ENCODE measurements around the gene ZFR. TPM values are rescaled to one million over a fixed set of nuclear protein-coding genes. Genes with fewer than 3 reads are reported as not detected.
"Not testable (repeated sequence)": the region's sequence is repeated elsewhere in the genome, so short reads cannot be mapped to it uniquely, and the experiment has no call there.

The ZFR gene
- total RNA-seq, 2 donors from 2014 or later, result 63.7 to 70.4 TPM

DNA sequence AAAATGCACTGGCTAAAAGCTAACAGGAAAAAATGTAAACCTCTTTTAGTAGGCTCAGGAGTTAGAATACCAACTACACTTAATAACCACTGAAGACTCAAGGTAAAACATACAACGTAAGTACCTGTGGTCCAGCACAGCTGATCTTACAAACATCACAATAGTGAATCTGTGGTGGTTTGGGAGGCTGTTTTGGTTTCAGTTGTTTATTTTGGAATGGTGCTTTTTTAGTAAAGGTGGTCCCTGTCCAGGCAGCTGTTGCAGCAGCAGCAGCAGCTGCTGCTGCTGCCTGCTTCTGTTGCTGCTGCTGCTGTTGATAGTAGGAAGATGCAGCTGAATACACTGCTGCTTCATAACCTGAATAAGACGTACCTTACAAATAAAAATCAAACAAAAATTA lies 37.9 kb downstream of the ZFR start:
- H3K9me3 Mint-ChIP-seq, result no peaks in the 10 kb centered on the region
- peaks cover 100% of the 10 kb centered on the region for H3K36me3 Mint-ChIP-seq (ENCODE audit: low read depth)
- no peaks in the 10 kb centered on the region for H3K4me1 Mint-ChIP-seq
- no peak overlapping the region for H3K4me3 Mint-ChIP-seq
- no peak overlapping the region for H3K27ac Mint-ChIP-seq
- no peak for ATAC-seq (replicated peaks)
- no peaks in the 10 kb centered on the region for H3K27me3 Mint-ChIP-seq

DNA sequence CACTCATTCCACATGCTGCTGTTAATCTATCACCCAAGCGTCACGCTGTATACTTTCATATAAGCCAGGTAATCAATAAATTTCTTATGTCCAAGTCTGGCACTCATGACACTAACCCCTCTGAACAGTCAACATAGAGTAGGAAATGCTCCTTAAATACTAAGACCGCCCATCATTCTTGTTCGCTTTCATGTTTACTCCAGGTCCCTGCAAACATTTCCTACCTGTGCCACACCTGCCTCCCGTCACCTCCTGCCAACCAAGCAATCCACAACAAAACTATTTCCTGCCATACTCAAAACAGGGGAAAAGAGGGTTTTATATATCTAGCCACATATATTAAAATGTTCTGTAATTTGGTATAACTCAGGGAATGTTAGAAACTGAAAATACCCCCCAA lies 39.0 kb downstream of the ZFR start:
- Mint-ChIP-seq H3K4me3 (no peak overlapping the region), H3K27ac (peak overlapping the region; percentile 7)

DNA sequence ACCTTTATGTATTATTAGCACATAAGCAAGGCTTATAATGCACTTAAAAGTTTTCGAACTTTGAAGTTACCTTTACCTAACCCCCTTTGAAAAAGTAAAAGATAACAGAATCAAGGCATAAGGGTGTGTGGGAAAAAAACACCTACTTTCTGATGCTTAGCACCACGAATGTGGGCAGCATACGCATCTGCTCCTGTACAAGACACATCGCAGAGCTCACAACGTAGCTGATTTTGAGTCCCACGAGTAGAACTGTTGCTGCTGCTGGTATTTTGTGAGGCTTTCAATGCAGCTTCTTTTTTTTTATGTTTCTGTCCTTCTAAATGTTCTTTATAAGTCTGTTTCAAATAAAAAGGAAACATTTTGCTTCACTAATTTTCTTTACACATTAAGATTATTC lies 40.8 kb downstream of the ZFR start:
- no peaks in the 10 kb centered on the region for H3K9me3 Mint-ChIP-seq
- H3K4me1 Mint-ChIP-seq, result no peaks in the 10 kb centered on the region
- no peak overlapping the region for H3K27ac Mint-ChIP-seq
- H3K4me3 Mint-ChIP-seq, result no peak overlapping the region
- H3K36me3 Mint-ChIP-seq (ENCODE audit: low read depth), result peaks cover 100% of the 10 kb centered on the region
- ATAC-seq (replicated peaks), result no peak
- no peaks in the 10 kb centered on the region for H3K27me3 Mint-ChIP-seq

More for the DNA sequence above, 39.0 kb downstream of the ZFR start:
- Mint-ChIP-seq H3K36me3 (ENCODE audit: low read depth) (peaks cover 100% of the 10 kb centered on the region), H3K4me1 (no peaks in the 10 kb centered on the region), H3K27me3 (no peaks in the 10 kb centered on the region), H3K9me3 (no peaks in the 10 kb centered on the region)
- ATAC-seq (replicated peaks), result no peak

DNA sequence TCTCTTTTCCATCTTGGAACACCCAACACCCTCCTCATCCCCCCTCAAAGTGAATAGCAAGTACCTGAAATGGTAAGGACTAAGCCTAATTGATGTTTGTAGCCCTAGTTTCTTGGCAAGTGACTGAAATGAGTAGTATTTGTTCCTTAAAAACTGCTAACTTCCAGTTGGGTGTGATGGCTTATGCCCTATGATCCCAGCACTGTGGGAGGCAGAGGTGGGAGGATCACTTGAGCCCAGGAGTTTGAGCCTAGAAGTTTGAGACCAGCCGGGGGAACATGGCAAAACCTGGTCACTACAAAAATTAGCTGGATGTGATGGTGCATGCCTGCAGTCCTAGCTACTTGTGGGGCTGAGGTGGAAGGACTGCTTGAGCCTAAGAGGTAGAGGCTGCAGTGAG lies 44.1 kb downstream of the ZFR start:
- Mint-ChIP-seq H3K27ac (peak overlapping the region; percentile 48), H3K9me3 (no peaks in the 10 kb centered on the region), H3K4me3 (no peak overlapping the region), H3K36me3 (ENCODE audit: low read depth) (peaks cover 100% of the 10 kb centered on the region), H3K27me3 (no peaks in the 10 kb centered on the region), H3K4me1 (no peaks in the 10 kb centered on the region)
- ATAC-seq (replicated peaks), result no peak

DNA sequence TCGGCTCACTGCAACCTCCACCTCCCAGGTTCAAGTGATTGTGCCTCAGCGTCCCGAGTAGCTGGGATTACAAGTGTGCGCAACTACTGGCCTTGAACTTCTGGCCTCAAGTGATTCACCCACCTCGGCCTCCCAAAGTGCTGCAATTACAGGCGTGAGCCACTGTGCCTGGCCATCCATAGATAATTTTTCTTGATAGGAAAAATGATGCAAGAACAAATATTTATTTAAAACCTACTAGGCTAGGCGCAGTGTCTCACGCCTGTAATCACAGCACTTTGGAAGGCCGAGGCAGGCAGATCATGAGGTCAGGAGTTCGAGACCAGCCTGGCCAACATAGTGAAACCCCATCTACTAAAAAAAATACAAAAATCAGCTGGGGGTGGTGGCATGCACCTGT lies 45.8 kb downstream of the ZFR start:
- H3K27me3 Mint-ChIP-seq; ATAC-seq (replicated peaks); H3K4me1 Mint-ChIP-seq; H3K4me3 Mint-ChIP-seq; H3K27ac Mint-ChIP-seq; H3K9me3 Mint-ChIP-seq: not testable (repeated sequence)
- peaks cover 100% of the 10 kb centered on the region for H3K36me3 Mint-ChIP-seq (ENCODE audit: low read depth)

DNA sequence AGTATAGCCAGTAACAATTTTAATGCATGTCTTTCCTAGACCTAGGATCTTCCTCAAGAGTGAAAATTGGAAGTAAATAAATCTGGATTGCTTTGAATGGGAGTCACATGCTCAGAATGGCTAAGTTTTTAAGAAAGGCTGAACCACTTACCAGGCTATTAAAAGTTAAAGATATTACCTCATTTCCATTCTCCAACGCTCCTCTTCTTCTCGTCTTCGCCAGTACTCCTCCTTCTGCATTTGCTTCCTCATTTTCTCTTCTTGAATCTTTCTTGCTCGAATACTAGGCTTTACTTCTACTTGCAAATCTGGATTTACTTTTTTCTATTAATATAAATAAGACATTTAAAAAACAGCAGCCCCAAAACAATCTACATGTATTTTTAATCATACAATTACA lies 49.6 kb downstream of the ZFR start:
- Mint-ChIP-seq H3K4me3 (no peak overlapping the region), H3K4me1 (no peaks in the 10 kb centered on the region), H3K27ac (no peak overlapping the region), H3K27me3 (no peaks in the 10 kb centered on the region), H3K9me3 (no peaks in the 10 kb centered on the region), H3K36me3 (ENCODE audit: low read depth) (peaks cover 96% of the 10 kb centered on the region)
- ATAC-seq (replicated peaks), result no peak

DNA sequence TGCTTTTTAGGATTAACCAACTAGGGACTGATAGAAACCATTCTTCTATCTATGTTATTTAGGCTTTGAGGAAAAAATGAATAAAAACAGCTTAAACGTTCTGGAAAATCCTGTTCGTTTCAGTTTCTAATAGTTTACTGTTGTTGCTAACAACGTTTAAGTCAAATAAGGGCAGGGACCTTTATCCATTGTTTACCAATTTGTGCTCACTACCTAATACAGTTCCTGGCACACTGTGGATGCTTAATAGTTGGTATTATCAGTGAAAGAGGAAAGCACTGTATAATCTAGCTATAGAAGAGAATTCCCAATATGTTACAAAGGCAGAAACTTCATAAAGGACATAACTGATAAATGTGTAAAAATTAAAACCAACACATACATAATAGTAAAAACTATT lies 52.5 kb downstream of the ZFR start:
- Mint-ChIP-seq H3K4me3 (no peak overlapping the region), H3K36me3 (ENCODE audit: low read depth) (peaks cover 96% of the 10 kb centered on the region), H3K4me1 (peaks cover 14% of the 10 kb centered on the region), H3K27ac (no peak overlapping the region), H3K9me3 (no peaks in the 10 kb centered on the region), H3K27me3 (no peaks in the 10 kb centered on the region)
- ATAC-seq (replicated peaks), result no peak

DNA sequence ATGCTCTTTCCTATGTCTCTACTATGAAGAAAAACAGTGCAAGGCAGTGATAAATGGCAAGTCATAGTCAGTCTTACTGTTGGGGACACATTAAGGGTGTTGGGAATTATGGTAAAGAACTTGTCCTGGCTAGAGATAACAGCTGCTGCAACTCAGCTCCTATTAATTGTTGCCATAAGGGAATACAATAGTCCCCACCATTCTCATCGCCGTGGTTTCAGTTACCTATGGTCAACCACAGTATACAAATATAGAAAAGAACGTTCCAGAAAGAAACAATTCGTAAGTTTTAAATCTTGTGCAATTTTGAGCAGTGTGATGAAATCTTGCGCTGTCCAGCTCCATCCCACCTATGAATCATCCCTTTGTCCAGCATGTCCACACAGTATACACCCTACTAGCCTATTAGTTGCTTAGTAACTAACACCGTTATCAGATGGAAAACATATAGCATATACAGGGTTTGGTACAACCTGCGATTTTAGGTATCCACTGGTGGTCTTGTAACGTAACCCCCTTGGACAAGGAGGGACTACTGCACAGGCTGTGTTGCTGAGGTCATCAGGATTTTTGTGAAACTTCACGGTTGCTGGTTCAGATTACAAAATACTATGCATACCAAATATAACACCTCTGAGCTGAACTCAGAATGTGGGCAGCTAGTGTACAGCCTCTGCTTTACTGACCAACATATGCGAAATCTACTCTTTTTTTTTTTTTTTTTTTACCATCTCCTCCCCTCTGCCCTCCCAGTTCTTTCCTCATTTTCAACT lies 53.5 kb downstream of the ZFR start:
- Mint-ChIP-seq H3K9me3 (no peaks in the 10 kb centered on the region), H3K27ac (peak overlapping the region; percentile 65), H3K36me3 (ENCODE audit: low read depth) (peaks cover 96% of the 10 kb centered on the region), H3K4me1 (peaks cover 14% of the 10 kb centered on the region), H3K27me3 (no peaks in the 10 kb centered on the region), H3K4me3 (no peak overlapping the region)
- no peak for ATAC-seq (replicated peaks)

DNA sequence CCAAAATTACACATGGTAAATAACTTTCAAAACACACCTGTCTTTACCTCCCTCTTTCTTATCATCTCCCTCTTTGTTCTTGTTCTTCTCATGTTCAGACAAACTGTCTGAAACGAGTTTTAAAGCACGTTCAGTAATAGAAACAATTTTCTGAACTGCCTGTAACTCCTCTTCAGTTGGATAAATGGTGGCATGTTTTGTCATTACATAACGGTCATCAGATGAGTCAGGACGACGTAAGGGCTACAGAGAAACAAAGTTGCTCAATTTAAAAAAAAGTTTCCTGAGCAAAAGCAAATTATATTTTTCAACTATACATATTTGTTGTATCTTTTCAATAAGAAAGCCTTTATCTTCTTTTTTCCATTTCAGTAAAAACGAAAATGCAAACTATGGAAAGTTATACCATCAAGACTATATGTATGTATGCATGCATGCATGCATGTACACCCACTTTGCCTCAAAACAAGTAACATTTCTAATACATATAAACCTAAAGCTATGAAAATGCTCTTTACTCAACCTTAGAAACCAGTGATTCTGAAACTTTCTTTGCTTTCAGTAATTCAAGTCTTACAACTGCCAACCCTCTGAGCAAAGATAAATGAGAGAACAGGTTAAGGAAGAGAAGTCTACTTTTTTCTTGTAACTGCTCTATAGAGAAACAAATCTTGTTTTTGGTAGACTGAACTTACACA lies 56.0 kb downstream of the ZFR start:
- Mint-ChIP-seq H3K36me3 (ENCODE audit: low read depth) (peaks cover 96% of the 10 kb centered on the region), H3K27ac (peak overlapping the region; percentile 77), H3K4me3 (peak overlapping the region; percentile 44), H3K27me3 (no peaks in the 10 kb centered on the region), H3K9me3 (no peaks in the 10 kb centered on the region), H3K4me1 (peaks cover 14% of the 10 kb centered on the region)
- peak; percentile 87 for ATAC-seq (replicated peaks)

DNA sequence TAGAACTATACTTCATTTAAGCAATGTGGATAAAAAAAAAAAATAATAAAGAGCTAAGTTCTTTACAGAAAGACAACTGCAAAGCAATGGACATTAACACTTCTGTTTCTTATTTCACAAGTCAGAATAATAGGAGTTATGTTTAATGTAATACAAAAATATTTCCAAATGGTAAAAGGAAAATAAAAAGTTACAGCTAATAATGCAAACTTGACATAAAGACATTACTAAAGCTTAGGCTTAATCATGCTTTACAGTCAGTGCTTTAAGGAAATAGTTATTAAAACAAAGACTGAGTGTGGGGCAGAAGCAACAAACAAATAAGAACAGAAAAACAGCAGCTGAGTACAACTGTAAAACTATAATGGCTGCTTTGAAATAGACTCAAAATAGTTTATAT lies 56.7 kb downstream of the ZFR start:
- no peaks in the 10 kb centered on the region for H3K9me3 Mint-ChIP-seq
- H3K27ac Mint-ChIP-seq, result peak overlapping the region; percentile 77
- peaks cover 99% of the 10 kb centered on the region for H3K36me3 Mint-ChIP-seq (ENCODE audit: low read depth)
- peak overlapping the region; percentile 44 for H3K4me3 Mint-ChIP-seq
- ATAC-seq (replicated peaks), result no peak
- peaks cover 14% of the 10 kb centered on the region for H3K4me1 Mint-ChIP-seq
- H3K27me3 Mint-ChIP-seq, result no peaks in the 10 kb centered on the region

DNA sequence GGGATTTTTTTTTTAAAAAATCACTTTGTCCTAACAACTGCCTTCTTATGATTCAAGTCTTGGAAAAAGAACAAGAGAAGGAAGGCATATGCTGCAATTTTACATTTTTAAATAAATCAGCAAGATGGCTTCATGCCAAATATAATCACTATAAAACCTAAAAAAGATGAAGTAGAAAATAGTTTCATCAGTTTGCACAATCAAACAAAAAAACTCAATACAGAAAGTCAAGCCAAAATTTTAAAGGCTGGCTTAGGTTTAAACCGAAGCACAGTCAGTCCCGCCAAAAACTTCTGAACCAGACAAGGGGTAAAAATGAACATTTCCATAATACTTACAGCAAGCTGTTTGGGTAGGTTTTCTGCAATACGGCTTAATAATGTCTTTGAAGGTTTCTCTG lies 57.3 kb downstream of the ZFR start:
- Mint-ChIP-seq H3K4me3 (no peak overlapping the region), H3K27me3 (no peaks in the 10 kb centered on the region), H3K4me1 (peaks cover 14% of the 10 kb centered on the region), H3K27ac (no peak overlapping the region), H3K36me3 (ENCODE audit: low read depth) (peaks cover 100% of the 10 kb centered on the region), H3K9me3 (no peaks in the 10 kb centered on the region)
- ATAC-seq (replicated peaks), result no peak

DNA sequence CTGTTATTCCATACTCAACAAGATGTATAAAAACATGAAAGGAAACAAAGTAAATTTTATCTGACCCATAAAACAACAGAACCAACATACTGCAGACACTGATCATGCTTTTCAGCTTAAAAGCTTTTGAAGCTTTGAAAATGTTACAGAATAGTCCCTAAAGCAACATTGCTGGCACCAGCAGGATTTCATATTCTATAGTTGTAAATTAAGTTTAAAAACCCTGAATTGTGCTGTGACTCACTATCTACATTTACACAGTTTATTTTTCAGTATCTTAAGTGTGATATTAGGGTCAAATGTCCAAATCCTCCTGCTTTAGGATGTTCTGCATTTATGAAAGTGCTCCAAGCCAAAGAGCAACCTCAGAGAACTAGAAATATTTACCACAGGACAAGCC lies 59.9 kb downstream of the ZFR start:
- Mint-ChIP-seq H3K36me3 (ENCODE audit: low read depth) (peaks cover 99% of the 10 kb centered on the region), H3K4me3 (no peak overlapping the region), H3K4me1 (peaks cover 14% of the 10 kb centered on the region), H3K27ac (no peak overlapping the region), H3K9me3 (no peaks in the 10 kb centered on the region), H3K27me3 (no peaks in the 10 kb centered on the region)
- no peak for ATAC-seq (replicated peaks)

DNA sequence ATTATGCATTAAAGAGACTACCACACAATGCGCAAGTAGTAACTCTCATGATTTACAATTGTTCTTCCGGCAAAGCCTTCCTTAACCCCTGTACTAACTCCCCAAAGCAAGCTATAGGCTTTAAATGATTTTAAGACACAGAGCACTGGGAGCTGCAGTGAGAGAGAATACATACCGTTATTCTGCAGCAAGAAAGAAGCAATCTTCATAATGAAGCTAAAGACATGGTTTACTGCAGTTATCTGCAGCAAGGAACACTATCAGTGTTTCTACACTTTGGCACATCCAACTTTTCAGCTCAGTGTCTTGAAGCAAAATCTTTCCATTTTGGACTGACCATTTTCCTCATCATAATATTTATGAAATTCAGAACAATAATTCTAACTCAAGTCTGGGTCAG lies 61.0 kb downstream of the ZFR start:
- H3K4me1 Mint-ChIP-seq, result peaks cover 5% of the 10 kb centered on the region
- H3K27me3 Mint-ChIP-seq, result no peaks in the 10 kb centered on the region
- peaks cover 99% of the 10 kb centered on the region for H3K36me3 Mint-ChIP-seq (ENCODE audit: low read depth)
- H3K9me3 Mint-ChIP-seq, result no peaks in the 10 kb centered on the region
- ATAC-seq (replicated peaks), result no peak
- H3K4me3 Mint-ChIP-seq, result no peak overlapping the region
- H3K27ac Mint-ChIP-seq, result no peak overlapping the region

DNA sequence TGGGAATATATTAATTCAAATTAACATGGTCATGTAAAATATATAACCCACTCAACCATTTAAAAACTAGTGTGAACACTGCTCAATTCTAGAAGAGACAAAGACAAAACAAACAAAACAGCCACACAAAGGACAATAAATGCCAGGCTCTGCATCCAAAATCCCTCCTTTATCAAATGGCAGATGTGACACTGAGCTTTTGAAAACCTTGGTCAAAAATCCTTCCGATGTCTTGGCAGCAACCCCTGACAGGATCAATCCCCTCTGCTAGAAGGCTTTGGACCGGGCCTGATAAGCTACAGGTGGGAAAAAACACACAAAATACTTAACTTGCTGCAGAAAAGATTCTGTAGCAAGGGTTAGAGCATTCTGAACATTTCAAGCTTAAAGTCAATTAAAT lies 61.5 kb downstream of the ZFR start:
- ATAC-seq (replicated peaks), result no peak
- no peaks in the 10 kb centered on the region for H3K4me1 Mint-ChIP-seq

DNA sequence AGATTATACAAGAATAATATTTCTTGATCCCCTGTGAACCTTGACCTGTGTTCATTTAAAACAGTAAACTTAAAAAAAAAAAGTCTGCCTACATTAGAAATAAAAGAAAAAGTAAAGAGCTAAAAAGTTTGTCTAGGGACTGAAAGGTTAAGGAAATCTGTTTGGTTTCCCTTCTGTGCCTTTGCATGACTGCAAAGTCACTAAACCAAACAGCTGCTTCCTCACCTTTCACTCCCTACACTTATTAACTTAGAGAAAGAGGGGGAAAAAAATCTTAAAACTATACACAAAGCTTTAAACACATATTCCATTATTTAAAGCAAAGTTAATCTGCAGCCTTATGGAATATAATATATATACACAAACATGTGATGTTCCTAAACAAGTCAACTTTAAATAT lies 65.1 kb downstream of the ZFR start:
- ATAC-seq (replicated peaks), result no peak
- no peaks in the 10 kb centered on the region for H3K4me1 Mint-ChIP-seq
- no peaks in the 10 kb centered on the region for H3K9me3 Mint-ChIP-seq
- H3K27me3 Mint-ChIP-seq, result no peaks in the 10 kb centered on the region
- peaks cover 99% of the 10 kb centered on the region for H3K36me3 Mint-ChIP-seq (ENCODE audit: low read depth)
- H3K4me3 Mint-ChIP-seq, result no peak overlapping the region
- peak overlapping the region; percentile 50 for H3K27ac Mint-ChIP-seq

More for the DNA sequence above, 61.5 kb downstream of the ZFR start:
- Mint-ChIP-seq H3K27ac (no peak overlapping the region), H3K36me3 (ENCODE audit: low read depth) (peaks cover 99% of the 10 kb centered on the region), H3K27me3 (no peaks in the 10 kb centered on the region), H3K4me3 (no peak overlapping the region), H3K9me3 (no peaks in the 10 kb centered on the region)
